ENCODE results near the gene SHANK1. TPM values are rescaled to one million over a fixed set of nuclear protein-coding genes. Genes with fewer than 3 reads are reported as not detected.

SHANK1 gene
- total RNA-seq, 2 experiments from 2014 or later = not detected

DNA sequence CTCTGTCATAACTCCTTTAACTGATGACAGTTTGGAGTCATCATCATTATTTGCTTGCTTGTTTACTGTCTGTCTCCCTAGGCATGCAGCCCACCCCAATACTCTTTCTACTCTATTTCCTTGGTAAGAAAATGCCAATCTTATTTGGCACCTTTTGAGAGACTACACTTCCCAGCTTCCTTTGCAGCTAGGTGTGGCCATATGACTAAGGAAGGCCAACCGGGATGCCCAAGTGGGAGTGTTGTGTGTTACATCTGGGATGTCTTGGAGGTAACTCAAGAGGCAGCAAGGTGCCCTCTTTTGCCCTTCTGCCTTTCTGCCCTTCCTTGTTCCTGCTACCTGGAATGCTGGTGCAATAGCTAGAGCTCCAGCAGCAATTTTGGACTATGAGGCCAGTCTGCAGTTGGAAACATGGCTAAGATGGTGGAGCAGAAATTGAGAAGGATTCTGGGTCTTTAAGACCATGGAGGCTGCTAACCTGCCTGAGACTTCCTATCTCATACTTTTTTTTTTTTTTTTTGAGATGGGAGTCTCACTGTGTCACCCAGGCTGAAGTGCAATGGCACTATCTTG is 42.9 kb downstream of the SHANK1 start:
- CTCF ChIA-PET = no interaction called here
- Mint-ChIP-seq H3K4me3 (no peak overlapping the region), H3K27ac (no peak overlapping the region), H3K27me3 (peaks cover 21% of the 10 kb centered on the region), H3K9me3 (ENCODE audit: low read depth) (no peaks in the 10 kb centered on the region), H3K36me3 (no peaks in the 10 kb centered on the region), H3K4me1 (peaks cover 6% of the 10 kb centered on the region)
- no peak for ATAC-seq
- no peak for DNase-seq

DNA sequence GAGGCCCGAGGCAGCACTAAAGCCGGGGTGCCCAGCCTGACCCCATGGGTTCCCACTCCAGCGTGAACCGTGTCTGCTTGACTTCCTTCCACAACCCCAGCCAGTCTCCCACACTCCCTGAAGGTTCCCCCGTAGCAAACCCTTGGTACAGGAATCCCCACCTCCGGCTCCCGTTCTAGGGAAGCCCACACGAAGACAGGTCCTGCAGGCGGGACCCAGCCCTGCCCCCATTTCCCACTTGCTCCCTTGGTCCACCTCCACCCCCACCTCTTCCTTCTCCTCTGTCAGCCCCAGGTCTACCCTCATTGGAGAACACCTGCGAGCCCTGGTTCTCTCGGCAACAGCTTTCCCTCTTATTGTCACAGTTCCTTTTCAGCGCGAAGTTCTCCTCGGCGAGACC is 46.5 kb downstream of the SHANK1 start:
- Mint-ChIP-seq H3K4me3 (no peak overlapping the region), H3K27me3 (peaks cover 37% of the 10 kb centered on the region), H3K27ac (no peak overlapping the region), H3K36me3 (no peaks in the 10 kb centered on the region), H3K9me3 (ENCODE audit: low read depth) (no peaks in the 10 kb centered on the region), H3K4me1 (no peaks in the 10 kb centered on the region)
- DNase-seq (no peak), ATAC-seq (no peak)
- CTCF ChIA-PET = no interaction called here

DNA sequence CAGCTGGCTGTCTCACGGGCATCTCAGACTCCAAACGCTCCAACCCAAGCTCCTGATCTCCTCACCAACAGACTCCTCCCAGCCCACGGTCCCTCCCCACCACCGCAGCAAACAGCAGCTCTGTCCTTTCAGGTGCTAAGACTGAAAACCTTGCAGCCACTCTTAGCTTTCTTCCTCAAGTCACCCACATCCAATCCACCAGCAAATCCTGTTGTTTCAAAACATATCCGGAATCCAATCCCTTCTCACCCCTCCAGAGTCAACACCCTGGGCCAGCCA is 49.6 kb downstream of the SHANK1 start:
- no peaks in the 10 kb centered on the region for H3K9me3 Mint-ChIP-seq (ENCODE audit: low read depth)
- H3K4me1 Mint-ChIP-seq = no peaks in the 10 kb centered on the region
- no peak for DNase-seq
- H3K27me3 Mint-ChIP-seq = peaks cover 40% of the 10 kb centered on the region
- no peak for ATAC-seq
- no peak overlapping the region for H3K27ac Mint-ChIP-seq
- no peaks in the 10 kb centered on the region for H3K36me3 Mint-ChIP-seq
- no peak overlapping the region for H3K4me3 Mint-ChIP-seq
- CTCF ChIA-PET = interaction anchor here (0.7 to 3.3 kb wide), 5 partner anchors 13 to 252 kb away, joined by 3 to 10 read pairs (median 4); partner anchors contain the start of gene JOSD2

DNA sequence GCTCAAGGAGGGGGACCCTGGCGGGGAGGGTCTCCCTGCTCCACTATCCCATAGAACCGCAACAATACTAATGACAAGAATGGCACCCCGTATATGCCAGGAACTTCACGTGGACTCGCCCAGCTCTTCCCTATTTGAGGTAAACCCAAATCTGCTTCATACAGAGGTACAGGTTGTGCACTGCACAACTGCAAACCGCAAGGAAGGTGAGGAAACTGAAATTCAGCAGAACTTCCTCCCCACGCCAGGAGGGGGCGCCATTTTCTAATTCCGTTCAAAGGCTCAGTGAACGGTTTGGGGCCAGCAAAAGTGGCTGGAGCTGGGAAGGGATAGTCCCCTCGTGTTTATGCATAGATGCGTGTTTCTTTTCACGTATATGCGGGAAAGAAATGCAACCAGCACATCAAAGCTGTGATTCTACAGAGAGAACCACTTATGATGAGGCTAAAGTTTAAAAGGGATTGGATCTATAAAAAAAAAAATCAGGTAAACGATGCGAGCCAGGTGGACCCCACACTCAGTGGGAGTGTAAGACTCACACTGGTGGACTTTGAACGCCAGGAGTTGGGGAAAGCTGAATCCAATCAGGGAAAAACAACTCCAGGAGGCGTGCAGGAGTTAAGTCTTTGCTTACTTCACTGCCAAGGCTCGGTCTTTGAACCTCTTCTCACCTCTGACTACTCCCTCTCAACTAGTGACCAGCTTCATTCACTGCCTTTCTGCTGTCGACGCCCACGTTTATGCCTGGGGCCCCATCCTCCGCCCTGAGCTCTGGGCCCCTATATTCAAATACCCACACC is 50.1 kb downstream of the SHANK1 start:
- Mint-ChIP-seq H3K4me1 (no peaks in the 10 kb centered on the region), H3K9me3 (ENCODE audit: low read depth) (no peaks in the 10 kb centered on the region), H3K27ac (no peak overlapping the region), H3K27me3 (peaks cover 43% of the 10 kb centered on the region), H3K4me3 (no peak overlapping the region), H3K36me3 (no peaks in the 10 kb centered on the region)
- ATAC-seq (no peak), DNase-seq (peak; percentile 46)
- CTCF ChIA-PET = interaction anchor here (0.5 to 3.3 kb wide), 7 partner anchors 14 to 253 kb away, joined by 3 to 10 read pairs (median 3); partner anchors contain the start of gene JOSD2

DNA sequence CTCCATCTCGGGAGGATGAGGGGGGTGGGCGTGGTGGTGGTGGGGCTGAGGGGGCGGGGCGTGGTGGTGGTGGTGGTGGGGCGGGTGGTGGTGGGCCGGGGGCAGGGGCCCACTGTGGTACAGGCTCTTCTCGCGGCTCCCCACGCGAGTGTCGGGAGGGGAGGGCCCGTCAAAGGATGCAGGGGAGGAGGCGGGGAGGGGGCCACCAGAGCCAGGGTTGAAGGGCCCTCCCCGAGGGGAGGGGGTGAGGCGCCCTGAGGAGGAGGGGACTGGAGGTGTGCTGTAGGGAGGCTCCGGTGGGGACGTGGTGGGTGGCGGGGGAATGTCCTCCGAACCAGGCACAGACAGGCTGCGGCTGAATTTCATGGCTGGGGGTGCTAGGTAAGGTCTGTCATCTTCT is 50.7 kb downstream of the SHANK1 start:
- no peaks in the 10 kb centered on the region for H3K4me1 Mint-ChIP-seq
- DNase-seq (no peak), ATAC-seq (no peak)
- no peaks in the 10 kb centered on the region for H3K36me3 Mint-ChIP-seq
- H3K4me3 Mint-ChIP-seq = no peak overlapping the region
- H3K27ac Mint-ChIP-seq = no peak overlapping the region
- CTCF ChIA-PET = interaction anchor here (1.3 to 1.4 kb wide), 2 partner anchors 112 to 158 kb away, joined by 3 to 5 read pairs; partner anchors contain the start of gene JOSD2
- H3K27me3 Mint-ChIP-seq = peaks cover 40% of the 10 kb centered on the region
- no peaks in the 10 kb centered on the region for H3K9me3 Mint-ChIP-seq (ENCODE audit: low read depth)

DNA sequence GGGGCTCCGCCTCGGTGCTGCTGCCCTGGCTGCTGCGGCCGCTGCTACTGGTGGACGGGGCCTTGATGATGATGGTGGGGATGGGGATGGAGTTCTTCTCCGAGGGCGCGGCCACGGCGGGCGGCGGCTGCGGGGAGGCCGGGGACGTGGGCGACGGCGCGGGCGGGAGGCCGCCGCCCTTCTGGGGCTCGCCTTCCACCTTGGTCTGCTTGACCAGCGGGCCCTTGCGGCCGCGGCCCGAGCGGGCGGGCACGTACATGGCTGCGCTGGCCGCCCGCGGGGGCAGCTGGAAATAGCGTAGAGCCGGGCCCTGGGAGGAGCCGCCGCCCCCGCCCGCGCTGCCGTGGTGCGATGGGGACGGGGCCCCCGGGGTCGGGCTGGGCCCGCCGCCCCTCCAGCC is 51.2 kb downstream of the SHANK1 start:
- CTCF ChIA-PET = interaction anchor here (1.4 kb wide), 1 partner anchor 112 kb away, joined by 3 read pairs; no protein-coding TSS in a partner anchor
- no peaks in the 10 kb centered on the region for H3K4me1 Mint-ChIP-seq
- H3K4me3 Mint-ChIP-seq = no peak overlapping the region
- peaks cover 39% of the 10 kb centered on the region for H3K27me3 Mint-ChIP-seq
- ATAC-seq (no peak), DNase-seq (no peak)
- H3K27ac Mint-ChIP-seq = no peak overlapping the region
- H3K9me3 Mint-ChIP-seq (ENCODE audit: low read depth) = no peaks in the 10 kb centered on the region
- H3K36me3 Mint-ChIP-seq = no peaks in the 10 kb centered on the region

DNA sequence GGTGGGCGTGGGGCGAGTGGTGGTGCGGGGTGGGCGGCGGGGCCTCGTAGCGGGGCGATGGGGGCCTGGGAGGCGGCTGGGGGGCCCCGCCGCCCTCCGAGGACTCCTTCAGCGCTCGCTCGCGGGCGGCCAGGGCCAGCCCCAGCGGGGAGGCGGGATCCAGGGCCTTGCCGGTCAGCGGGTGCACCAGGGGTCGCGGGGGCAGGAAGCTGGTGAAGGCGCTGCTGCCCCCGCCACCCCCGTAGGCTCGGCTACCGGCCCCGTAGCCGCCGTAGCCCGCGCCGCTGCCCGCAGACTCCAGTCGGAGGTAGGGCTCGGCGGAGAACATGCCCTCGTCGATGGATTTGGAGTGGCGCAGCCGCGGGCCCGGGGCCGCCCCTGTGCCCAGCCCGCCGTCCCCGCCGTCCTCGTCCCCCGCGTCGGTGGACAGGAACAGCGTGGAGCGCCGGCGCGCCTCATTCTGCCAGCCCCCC is 51.8 kb downstream of the SHANK1 start:
- Mint-ChIP-seq H3K27ac (no peak overlapping the region), H3K4me3 (no peak overlapping the region), H3K9me3 (ENCODE audit: low read depth) (no peaks in the 10 kb centered on the region), H3K36me3 (no peaks in the 10 kb centered on the region), H3K4me1 (no peaks in the 10 kb centered on the region), H3K27me3 (peaks cover 33% of the 10 kb centered on the region)
- ATAC-seq (no peak), DNase-seq (no peak)
- CTCF ChIA-PET = no interaction called here

DNA sequence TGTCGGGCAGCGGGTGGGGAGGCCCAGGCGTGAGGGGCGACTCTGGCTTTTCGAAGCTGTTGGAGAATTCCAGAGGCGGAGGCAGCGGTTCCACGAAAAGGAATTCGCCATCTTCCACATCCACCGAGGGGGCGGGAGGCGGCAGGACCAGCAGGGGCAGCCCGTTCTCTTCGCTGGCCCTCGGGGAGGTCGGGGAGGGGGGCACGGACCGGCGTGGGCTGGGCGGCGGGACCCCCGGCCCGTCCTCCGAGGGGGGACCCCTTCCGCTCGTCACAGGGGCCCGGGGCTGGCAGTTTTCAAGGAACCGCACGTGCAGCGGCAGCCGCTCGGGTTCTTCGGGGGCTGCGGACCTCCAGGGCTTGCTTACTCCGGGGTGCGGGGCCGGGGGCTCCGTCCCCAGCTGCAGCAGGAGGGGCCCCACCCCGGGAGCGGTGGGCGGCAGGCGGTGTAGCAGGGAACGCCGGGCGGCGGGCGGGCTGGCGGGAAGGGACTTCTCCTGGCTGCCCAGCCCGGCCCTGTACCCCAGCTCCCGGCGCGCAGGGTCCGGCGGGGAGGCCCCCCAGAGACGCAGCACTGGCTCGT is 52.3 kb downstream of the SHANK1 start:
- no peak for ATAC-seq
- peaks cover 30% of the 10 kb centered on the region for H3K27me3 Mint-ChIP-seq
- no peaks in the 10 kb centered on the region for H3K9me3 Mint-ChIP-seq (ENCODE audit: low read depth)
- CTCF ChIA-PET = no interaction called here
- no peaks in the 10 kb centered on the region for H3K4me1 Mint-ChIP-seq
- DNase-seq = no peak
- H3K27ac Mint-ChIP-seq = no peak overlapping the region
- H3K36me3 Mint-ChIP-seq = no peaks in the 10 kb centered on the region
- no peak overlapping the region for H3K4me3 Mint-ChIP-seq

DNA sequence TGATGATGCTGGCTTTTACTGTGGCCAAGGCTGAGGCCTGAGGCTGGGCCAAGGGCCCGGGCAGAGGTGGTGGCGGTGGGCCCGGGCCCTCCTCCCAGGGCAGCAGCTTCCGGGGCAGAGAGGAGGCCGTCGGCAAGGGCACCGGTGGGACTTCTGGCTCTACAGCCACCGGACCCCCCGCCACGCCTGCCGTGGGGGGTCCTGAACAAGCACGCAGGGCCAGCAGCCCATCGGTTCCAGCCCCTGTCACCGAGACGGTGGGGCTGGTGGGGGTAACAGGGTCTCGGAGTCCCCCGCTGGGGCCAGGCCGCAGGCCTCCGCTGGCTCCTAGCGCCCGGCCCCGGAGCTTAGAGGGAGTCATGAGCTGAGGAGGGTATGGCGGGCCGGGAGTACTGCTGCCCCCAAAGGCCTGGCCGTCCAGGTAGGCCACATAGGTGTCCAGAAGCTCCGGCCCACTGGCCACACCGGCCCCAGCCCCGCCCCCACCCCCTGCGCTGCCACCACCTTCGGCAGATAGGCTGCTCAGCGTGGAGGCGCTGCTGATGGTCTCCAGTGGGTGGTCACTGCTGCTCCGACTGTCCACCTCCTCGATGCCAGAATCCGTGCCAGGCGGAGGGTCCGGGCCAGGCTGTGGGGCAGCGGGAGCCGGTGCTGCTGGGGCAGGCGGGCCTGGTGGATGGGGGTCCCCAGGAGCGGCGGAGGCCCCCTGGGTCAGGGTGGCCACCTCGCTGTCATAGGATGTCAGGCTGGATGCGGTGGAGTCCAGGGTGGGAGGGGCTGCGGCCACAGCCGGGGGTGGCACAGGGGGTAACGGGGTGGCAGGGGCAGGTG is 53.0 kb downstream of the SHANK1 start:
- no peak overlapping the region for H3K27ac Mint-ChIP-seq
- no peaks in the 10 kb centered on the region for H3K9me3 Mint-ChIP-seq (ENCODE audit: low read depth)
- no peak for DNase-seq
- H3K36me3 Mint-ChIP-seq = no peaks in the 10 kb centered on the region
- no peaks in the 10 kb centered on the region for H3K4me1 Mint-ChIP-seq
- H3K4me3 Mint-ChIP-seq = no peak overlapping the region
- peaks cover 29% of the 10 kb centered on the region for H3K27me3 Mint-ChIP-seq
- CTCF ChIA-PET = no interaction called here
- ATAC-seq = no peak

DNA sequence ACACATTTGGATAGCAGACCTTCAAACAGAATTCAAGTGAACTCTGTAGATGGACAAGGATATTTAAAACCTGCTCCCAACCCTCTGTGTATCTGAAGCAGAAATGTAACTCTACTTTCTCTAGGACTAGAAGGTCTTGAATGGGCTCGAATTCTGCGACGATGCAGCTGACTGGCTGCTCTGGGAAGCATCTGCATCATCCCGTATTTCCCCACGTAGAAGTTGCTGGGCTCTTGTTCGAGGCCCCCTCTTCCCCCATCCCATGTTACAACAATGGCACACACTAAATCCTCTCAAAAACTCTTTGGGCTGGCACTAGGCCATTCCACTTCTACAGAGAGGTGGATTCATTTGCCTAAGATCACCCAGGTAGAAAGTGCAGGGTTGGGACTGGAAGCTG is 55.4 kb downstream of the SHANK1 start:
- H3K9me3 Mint-ChIP-seq (ENCODE audit: low read depth) = no peaks in the 10 kb centered on the region
- ATAC-seq (no peak), DNase-seq (no peak)
- no peaks in the 10 kb centered on the region for H3K4me1 Mint-ChIP-seq
- H3K4me3 Mint-ChIP-seq = no peak overlapping the region
- peaks cover 19% of the 10 kb centered on the region for H3K27me3 Mint-ChIP-seq
- no peak overlapping the region for H3K27ac Mint-ChIP-seq
- H3K36me3 Mint-ChIP-seq = peaks cover 1% of the 10 kb centered on the region
- CTCF ChIA-PET = interaction anchor here (1.0 to 1.6 kb wide), 2 partner anchors 56 to 108 kb away, joined by 3 to 4 read pairs; no protein-coding TSS in a partner anchor

DNA sequence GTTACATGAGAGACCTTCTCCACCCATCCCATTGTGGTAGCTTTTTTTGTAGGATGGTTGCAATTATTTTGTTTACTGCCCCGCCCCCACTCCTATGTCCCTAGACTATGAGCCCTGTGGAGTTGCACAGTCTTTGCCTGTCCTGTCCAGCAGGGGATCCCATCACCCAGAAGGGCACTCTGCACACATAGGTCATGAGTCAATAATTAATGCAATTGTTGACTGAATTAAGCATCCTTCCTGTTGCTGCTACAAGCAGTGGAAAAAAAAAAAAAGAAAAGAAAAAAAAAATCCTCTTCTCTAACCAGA is 56.2 kb downstream of the SHANK1 start:
- H3K36me3 Mint-ChIP-seq = peaks cover 2% of the 10 kb centered on the region
- H3K9me3 Mint-ChIP-seq (ENCODE audit: low read depth) = no peaks in the 10 kb centered on the region
- DNase-seq = no peak

DNA sequence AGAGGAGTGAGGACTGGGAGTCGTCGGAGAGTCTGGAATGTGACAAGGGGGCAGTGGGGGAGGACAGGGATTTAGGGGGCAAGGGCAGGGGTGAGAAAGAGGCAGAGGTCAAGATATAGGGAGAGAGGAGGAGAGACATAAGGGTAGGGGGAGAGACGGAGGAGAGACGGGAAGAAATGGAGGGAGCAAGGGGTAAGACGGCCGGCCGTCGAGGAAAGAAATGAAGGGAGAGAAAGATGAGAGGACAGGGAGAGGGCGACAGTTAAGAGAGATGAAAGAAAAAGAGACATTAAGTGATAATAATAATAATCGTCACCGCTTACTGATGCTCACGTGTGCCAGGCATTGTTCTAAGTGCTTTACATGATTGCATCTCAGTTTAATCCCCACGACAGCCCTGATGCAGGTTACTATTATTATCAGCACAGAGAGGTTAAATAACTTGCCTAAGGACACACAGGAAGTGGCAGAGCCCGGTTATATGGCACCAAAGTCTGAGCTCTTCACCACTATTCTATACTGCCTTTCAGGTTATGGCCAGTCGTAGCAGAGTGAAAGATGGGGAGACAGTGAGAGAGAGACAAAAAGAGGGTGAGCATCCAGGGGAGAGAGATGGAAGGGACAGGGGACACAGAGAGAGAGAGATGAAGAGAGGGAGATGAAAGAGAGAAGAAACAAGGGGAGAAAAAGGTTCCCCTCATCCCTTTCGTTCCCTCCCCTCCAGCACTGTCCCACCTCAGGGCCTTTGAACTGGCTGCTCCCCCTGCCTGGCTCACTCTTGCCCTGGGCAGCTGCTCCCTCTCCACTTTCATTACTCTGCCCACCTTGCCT is 56.7 kb downstream of the SHANK1 start:
- CTCF ChIA-PET = no interaction called here
- DNase-seq (no peak), ATAC-seq (no peak)
- H3K27ac Mint-ChIP-seq = no peak overlapping the region
- H3K36me3 Mint-ChIP-seq = peaks cover 6% of the 10 kb centered on the region
- no peak overlapping the region for H3K4me3 Mint-ChIP-seq
- H3K4me1 Mint-ChIP-seq = peaks cover 10% of the 10 kb centered on the region
- H3K27me3 Mint-ChIP-seq = peaks cover 24% of the 10 kb centered on the region
- H3K9me3 Mint-ChIP-seq (ENCODE audit: low read depth) = no peaks in the 10 kb centered on the region

More for the DNA sequence above, 56.2 kb downstream of the SHANK1 start:
- peaks cover 4% of the 10 kb centered on the region for H3K4me1 Mint-ChIP-seq
- ATAC-seq = no peak
- H3K27ac Mint-ChIP-seq = no peak overlapping the region
- peaks cover 20% of the 10 kb centered on the region for H3K27me3 Mint-ChIP-seq
- H3K4me3 Mint-ChIP-seq = no peak overlapping the region
- CTCF ChIA-PET = no interaction called here
